GM19043 (cell line): ENCODE measurements around the gene PAPPA2.

ENCODE experiments used
- ATAC-seq: cut with Tn5 transposase; IDR thresholded peaks from one replicate; pipeline ENCODE4 v1.9.1; 2021; ENCODE audit warnings: low read depth; ENCODE audit not compliant: unreplicated experiment

The PAPPA2 gene

DNA sequence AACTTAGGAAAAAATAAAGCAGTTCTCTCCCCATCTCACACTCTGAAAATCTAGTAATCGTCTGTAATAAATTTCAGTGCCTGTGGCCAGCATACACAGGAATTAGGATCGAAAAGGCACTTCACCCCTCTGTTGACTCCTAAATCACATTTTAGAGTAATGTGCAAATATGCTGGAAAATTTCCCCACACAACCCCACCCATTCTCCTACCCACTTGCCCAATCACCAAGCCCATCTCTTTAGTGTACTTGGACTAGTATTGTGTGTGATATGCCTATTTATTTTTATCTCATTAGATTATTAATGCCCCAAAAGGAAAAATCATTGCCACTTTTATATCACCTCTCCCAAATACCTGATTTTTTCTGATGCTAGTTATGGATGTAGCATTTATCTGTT lies 378.3 kb downstream of the PAPPA2 start:
- ATAC-seq: no peak

DNA sequence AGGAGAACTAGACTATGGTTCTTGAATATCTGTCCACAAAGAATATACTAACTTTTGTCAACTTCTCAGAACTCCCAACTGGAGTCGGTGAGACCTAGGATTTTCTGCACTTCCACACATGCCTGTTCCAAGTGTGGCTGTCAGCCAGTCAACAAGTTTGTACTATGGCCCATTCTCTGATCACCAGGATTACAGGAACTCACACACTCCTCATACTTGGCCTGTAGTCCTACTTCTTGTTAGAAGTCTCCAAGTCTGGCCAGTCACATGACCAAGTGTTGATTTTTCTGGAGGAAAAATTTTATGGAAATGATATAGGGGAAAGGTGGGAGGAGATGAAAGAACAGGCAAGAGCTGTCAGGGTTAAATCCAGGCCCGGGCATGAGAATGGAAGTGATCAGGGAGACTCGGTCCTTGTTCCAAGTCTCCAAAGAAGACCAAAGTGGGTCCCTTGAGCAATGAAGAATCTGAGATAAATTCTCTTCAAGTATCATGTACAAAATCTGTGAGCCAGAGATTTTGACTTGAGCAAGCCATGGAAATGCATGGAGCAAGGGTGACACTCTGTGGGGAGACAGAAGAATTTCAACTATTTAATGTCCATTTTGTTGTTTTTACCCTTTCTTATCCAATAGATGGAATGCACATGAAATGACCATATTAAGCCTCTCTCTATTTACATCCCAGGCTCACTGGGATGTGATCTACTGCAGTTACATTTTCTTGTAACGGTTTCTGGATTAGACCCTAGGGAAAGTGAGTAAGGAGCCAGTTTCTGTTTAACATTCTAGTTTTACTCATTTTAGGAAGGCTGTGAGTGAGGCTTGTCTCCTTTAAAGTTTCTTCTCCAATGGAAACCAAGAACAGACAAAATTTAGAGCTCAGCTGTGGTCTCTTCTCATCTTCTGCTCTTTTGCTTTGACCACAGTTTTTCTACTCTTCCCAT lies 380.6 kb downstream of the PAPPA2 start:
- ATAC-seq: no peak

DNA sequence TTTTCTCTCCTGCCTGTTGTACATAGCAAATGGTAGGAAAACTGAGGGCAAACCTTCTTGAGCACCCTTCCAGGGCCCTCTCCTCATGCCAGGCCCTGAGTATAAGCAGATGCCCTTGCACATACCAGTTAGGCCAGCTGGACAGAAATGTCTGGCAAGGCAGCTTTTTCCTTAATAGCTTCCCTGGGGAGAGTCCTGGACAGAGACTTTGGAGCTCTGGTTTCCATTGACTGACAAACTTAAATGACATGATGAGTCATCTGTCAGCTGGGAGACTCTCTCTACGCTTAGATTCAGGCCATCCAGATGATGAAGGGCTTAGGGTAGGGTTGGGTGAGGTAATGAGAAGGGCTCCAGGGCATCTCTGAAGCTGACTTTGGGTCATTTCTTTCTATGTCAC lies 384.1 kb downstream of the PAPPA2 start:
- no peak for ATAC-seq

DNA sequence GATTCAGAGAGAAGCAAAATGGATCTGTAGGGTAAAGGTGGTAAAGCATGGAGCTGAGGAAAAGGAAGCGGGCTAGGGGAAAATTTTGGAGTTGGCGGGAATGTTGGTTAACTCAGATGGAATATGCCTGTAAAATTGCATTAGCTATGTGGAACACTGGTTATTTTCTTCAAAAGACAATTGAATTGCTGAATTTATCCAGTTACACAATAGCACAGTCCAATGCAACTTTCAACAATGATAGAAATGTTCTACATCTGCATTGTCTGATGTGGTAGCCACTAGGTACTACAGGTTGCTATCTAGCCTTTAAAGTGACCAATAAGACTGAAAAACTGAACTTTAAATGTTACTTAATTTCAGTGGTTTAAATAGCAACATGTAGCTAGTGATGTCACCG lies 386.3 kb downstream of the PAPPA2 start:
- ATAC-seq: no peak

DNA sequence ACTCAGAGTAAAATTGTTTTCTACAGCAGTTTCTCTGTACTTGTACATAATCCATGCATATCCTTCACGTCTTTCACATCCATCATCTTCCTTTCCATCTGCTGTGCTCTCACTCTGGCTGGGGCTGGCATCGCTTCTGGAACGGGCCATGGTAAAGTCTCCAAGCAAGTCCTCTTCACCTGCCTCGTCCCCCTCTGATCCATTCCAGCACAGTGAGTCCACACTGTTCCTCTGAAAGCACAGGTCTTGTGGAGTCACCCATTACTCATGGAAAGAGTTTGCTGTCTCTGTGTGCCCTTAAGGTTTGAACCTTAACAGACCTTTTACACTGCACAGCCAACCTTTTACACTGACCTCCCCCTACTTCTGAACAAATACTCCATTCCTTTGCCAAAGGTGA lies 387.9 kb downstream of the PAPPA2 start:
- ATAC-seq: no peak

DNA sequence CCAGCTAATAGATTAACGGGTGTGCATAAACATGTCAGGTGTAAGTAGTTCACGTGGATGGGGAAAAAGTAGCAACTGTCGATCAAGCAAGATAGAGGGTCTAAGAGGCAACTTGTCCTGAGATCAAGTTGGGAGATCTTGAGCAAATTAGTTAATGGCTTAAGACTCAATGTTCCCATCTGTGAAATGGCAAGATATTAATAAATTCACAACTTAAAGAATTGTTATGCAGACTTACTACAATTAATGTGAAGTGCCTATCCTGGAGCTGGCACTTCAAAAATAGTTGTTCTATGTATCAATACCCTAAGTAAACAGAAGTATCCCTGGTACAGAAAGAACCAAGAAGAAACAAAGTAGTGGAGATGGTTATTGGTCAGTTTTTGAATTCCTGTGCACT lies 389.1 kb downstream of the PAPPA2 start:
- no peak for ATAC-seq

DNA sequence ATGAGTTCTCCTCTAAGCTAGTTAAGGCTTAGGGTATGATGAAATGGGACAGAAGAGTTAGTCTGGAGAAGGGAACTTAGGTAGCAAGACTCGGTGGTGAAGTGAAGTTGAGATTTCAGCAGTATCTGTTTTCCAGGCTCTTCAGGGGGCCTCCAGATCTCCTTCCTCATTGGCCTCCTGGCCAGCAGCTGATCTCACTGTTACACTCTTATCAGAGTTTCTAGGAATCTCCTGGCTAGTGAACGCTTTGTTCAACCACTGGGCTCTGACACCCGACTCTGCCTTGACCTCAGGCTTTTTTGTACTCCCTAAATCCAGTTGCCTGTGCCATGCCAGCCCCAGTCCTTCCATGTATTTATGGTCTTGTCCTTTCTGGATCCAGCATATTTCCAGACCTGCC lies 390.5 kb downstream of the PAPPA2 start:
- no peak for ATAC-seq

DNA sequence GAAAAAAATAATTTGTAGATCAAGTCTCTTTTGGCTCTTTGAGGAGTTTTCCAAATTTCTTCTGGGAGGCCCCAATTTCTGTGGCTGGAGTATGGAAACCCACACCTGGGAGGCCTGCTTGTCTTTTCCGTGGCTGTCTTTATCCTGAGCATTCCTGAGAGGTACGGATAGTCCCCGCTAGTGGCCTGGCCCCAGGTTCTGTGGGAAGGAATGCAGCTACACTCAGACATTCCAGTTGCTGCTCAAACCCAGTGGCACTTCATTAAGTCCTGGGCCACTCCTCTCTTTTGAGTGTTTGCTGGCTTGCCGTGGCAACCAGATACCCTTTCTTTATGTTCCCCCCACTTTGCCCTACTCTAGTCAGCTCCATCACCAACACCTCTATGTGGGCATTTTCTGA lies 391.1 kb downstream of the PAPPA2 start:
- no peak for ATAC-seq

DNA sequence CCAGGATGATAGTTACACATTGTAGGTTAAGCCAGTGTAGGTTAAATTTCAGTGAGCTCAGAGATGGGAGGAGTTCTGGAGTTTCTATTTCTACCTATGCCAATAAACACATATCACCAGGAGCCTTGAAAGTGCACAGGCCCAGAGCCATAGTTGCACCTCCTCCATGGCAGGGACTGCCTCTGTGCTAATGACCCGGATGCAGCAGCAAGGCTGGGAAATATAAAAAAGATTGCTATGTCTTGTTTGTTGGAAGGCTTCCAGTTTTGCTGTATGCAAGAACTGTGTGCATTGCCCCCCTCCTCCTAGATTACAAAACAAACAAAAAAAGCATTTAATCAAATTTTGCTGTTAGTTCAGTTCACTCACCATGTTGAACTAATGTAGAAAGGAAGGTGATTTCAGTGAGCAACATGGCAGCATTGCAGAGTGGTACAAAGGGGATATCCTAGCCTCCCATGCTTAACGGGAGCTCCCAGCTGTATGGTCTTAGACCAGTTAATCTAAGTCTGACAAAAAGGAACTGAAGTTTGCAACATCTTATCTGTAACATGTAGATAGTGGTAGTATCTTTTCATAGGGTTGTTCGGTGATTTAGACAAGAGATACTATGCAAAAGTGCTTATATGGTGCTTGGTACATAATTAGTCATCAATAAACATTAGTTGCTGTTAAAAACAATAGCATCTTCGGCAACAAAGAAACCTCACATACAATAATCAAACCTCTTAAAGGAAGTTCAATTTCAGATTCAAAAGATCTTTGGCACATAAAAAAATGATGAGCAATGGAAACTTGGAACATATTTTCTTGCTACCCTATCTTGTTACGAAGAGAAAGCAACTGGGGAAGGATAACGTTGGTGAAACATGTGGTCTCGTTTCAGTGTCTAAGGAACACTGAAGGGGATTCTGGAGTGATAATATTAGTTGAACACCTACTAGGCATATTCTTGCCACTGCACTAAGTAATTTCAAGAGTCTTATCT lies 392.1 kb downstream of the PAPPA2 start:
- no peak for ATAC-seq

DNA sequence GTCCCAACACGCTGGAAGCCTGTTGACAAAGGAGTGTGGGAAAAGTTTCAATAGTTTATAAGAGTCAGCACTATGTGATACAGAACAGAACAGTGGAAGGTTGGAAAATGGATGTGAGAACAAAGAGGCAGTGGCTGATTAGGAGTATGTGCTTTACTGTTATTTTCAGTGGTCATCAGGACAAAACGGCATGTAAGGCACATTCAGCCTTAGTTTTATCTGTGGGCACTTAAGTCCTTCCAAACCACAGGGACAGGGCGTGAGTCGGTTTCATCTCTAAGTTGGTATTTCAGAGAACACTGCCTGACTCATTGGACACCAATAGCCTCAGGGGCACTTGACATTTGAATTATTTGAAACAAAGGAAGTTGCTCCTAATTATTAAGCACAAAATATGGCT lies 394.7 kb downstream of the PAPPA2 start:
- no peak for ATAC-seq

DNA sequence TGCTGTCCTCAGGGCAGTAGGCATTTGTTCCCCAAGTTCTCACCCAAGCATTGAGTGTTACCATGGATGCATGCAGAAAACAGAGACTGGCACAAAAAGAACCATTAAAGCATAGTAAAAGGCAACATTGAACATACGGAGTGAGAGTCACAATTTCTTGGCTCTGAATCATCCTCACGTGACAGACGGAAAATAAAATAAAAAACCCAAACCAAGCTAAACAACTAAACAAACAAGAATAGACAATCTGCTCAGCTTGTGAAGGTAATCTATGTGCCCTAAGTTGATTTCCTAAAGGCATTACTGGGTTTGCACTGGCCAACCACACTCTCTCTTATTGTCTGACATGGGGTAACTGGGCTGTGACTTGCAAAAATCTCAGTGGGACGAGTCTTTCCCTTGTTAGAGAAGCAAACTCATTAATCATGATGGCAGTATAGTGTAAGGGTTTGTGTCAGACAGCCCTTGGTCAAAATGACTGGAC lies 395.5 kb downstream of the PAPPA2 start:
- ATAC-seq: no peak

DNA sequence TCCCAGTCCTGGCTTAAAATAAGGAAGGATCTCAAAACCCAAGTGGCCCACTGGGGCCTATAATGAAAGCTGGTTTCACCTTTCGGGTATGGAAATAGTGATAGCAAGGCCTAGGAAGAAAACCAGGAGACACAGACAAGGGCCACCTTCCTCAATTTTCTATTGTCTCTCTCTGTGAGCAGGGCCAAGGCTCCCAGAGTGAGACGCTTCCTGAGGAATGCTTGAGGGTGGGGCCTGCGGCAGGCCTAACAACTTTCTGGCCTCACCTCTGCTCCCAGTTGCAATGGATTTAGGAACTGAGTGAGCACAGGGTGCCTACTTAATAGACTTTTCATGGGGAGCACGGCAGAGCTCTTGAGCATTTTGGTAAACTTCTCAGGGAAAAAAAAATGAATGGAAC lies 400.6 kb downstream of the PAPPA2 start:
- ATAC-seq: no peak

DNA sequence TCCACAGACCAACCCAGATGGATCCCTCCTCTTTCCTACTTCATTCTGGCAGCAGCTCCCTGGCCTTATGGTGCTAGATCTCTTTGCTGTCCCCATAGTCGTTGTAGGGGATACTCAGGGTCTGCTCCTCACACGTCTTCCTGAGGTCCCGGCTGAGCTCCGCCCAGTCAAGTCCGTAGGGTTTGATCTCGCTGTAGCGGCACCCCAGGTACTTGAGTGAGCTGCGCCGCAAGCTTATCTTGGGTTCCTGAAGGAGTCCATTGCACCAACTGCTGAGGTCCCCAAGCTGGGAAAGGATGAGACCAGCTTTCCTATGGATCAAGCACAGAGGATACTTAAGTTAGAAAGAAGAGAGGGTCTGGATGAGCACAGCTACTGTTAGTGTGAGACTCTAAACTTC lies 401.2 kb downstream of the PAPPA2 start:
- ATAC-seq: no peak

DNA sequence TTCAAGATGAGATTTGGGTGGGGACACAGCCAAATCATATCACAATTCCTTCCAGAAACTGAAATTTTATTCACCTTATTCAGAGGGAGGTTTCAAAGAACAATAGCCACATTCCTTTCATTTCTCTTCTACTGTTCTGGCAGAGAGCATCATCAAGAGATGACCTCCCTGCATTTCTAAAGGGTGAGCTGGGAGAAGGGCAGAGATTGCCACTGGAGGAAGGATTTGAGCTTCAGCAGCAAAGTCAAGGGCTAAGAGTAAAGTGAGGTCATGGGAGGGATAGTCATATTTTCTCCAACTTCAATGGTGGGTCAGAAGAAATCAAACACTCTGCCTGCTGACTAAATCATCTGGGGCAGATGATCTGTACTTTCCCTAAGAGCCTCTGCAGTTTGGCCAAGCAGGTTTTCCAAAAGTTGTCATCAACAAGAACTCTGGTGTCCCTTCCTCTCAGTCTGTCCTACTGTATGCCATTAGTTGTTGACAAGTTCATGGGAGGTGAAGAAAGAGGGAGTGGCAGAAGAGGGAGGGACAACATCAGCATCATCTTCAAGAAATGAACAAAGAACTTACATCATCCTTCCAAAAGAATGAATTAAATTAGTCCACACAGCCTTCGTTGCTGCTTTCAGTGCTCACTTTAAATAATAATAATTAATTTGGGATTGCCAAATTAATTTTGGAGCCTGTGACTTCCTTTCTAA lies 403.2 kb downstream of the PAPPA2 start:
- no peak for ATAC-seq

DNA sequence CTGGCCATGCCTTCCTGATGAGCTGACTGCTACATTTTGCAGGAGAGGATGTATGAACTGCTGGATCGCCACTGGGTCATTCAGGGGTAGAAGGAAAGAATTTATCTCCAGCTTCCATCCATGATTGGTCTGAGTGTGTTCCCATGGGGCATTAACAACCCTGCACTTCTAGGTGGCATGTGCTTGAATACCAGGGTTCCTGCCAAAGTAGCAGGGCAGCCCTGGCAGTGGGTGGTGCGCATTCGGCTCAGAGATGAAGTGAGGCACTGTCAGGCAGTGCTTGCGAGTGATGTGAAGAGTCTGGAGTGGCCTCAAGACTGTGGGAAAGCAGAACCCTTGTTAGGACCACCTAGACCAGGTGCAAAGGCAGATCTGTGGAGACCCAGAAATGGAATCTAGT lies 406.6 kb downstream of the PAPPA2 start:
- no peak for ATAC-seq

DNA sequence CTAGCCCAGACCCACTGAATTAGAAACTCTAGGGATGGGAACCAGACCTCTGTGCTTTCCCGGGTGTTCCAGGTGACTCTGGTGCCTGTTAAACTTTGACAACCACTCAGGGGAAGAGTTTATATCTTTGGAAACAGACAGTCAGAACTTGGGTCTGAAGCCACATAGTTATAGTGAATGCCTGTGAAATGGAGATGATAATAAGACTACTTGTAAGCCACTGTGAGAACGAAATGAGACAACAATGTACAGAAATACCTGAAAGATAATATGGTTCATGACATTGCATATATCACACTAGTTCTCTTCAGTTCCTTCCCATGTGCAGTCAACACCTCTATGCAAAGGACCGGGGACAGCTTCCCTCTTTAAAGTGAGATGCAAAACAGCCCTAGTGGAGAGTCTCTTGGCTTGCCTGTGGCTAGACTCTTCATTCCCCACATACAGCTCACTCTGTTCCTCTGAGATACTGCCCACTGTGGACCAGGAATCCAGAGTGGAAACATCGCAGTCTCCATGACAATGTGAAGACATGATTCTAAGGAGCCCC lies 414.1 kb downstream of the PAPPA2 start:
- ATAC-seq: no peak

DNA sequence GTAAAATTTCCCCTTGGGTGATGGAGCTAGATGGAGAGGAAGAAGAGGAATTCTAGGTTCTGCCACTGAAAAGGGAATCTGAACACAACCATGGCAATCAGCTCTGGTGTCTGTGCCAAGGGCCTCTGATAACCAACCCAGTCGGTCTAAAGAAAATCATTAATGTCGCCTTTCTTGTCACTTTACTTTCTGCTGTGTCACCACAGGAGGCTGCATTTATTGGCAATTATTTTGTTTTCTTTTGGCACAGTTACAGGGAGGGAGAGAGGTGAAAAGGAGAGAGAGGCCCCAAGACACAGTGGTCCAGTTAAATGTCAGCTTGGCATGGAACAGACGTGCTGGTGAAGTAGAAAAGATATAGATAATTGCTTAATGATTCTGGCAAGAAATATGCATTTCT lies 414.6 kb downstream of the PAPPA2 start:
- no peak for ATAC-seq

DNA sequence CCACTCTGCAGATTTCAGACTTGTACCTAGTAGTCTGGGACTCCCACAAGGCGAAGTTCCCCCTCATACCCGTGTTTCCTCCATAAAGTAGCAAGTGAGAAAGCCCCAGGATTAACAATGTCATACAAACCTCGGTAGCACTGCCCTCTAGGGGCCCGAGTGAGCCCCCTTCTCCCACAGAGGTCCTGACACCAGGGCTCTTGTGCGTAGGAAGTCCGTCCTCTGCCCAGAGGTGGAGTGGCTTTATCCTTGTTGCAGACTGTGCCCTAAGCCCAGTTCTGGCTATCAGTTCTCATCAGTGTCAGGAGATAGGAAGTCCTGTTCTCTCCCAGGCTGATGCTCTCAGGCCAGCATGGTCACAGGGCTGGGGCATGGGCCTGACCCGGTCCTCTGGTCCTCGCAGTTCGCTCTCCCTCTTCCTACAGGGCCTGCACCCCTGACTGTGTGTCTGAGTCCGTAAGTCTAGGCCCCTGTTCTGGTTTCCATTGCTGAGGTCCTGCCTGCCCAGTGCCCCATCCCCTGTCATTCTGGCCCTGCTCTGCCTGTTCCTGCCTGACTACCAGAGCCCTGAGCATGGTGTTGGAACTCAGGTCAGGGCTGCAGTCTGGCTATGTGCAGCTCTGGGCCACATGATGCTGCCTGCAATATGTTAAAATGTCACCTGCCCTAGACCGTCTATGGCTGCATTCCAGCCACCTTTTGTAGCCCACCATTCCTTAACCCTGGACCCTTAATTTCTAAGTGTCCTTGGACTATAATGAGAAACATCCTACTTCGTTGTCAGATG lies 416.0 kb downstream of the PAPPA2 start:
- no peak for ATAC-seq

DNA sequence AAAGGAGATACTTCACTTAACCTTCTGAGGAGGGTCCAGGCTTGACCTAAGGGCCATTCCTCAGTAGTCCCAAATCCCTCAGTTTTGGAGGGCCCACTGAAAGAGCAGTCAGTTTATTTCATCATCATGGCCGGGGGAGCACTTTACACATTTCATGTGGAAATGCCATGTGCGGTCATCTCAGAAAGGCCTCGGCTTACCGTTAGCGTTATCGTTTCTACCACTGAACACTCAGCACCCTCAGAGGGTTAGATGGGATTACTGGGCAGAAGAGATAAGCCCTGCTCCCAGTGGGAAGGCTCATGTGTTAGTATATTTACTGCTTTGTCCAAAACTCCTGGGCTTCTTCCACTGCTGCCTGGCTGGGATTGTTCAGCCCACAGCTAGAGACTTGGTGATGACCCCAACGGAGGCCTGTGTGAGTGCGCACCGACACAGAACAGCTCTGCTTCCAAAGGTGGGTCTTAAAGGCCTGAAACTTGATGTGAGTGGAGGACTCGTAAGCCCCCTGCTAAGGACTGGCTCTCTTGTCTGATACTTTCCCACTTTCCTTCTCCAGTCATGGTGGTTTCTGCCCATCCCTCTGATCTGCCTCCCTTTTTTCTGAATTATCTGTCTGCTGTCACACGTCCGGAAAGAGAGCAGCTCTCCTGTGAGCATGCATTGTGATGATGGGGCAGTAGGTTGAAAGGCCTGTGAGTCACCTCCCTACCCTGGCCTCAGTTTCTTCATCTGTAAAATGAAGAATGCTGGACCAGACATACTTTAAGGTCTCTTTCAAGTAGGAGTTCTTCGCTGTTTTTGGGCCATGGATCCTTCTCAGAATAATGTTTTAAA lies 417.0 kb downstream of the PAPPA2 start:
- ATAC-seq: no peak
